G401 (cell line): Measurements from ENCODE around the gene XYLT1. TPM values are rescaled to one million over a fixed set of nuclear protein-coding genes. Genes with fewer than 3 reads are reported as not detected.
"Not testable (repeated sequence)": the region's sequence is repeated elsewhere in the genome, so short reads cannot be mapped to it uniquely, and the experiment has no call there.

Experiments
- DNase-seq: peaks from one replicate; pipeline ENCODE4 v3.0.0-alpha.2; 2015; ENCODE audit warnings: low spot score
- in situ Hi-C: cut with HindIII; loops from 2 replicates; pipeline ENCODE4 v1.10.0; 2016; ENCODE audit warnings: low sequenced_read_pairs, mixed read lengths
- total RNA-seq: library from RNA; depleted of rRNA; stranded (reverse); fragments of >200 nt; shearing (Covaris generic); gene quantifications from 2 replicates; pipeline ENCODE4 v1.2.3, GENCODE V29; 2014

The XYLT1 gene
- total RNA-seq, 1 experiment from 2014 or later: not detected

DNA sequence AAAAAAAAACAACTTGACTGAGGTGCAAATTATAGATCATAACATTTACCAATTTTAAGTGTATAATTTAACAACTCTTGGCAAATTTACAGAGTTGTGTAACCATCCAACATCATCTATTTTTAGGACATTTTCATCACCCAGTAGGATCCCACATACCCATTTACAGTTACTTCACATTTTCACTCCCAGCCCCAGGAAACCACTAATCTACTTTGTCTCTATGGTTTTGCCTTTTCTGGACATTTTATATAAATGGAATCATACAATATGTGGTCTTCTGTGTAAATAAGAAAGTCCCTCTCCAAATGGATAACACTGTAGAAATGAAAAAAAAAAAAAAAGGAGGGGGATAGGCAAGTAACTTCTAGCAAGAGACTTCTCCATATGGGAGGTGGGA lies 26.1 kb upstream of the XYLT1 start:
- no peak for DNase-seq
- in situ Hi-C loops: no loop called here

DNA sequence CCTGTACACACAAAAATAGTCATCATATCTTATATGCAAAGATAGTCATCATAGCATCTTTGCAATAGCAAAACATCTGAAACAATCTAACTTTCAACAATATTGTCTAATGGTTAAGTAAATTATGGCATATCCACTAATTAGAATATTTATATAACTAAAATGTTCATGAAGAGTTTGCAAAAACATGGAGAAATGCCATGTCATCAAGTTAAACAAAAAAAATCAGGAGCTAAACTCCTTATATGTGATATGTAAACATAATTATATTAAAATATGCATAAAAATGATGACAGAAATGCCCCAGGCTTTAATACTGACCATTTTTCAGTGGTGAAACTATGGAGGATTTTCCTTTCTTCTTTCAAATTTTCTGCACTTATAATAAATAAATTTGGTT lies 22.3 kb upstream of the XYLT1 start:
- no peak for DNase-seq
- in situ Hi-C loops: no loop called here

DNA sequence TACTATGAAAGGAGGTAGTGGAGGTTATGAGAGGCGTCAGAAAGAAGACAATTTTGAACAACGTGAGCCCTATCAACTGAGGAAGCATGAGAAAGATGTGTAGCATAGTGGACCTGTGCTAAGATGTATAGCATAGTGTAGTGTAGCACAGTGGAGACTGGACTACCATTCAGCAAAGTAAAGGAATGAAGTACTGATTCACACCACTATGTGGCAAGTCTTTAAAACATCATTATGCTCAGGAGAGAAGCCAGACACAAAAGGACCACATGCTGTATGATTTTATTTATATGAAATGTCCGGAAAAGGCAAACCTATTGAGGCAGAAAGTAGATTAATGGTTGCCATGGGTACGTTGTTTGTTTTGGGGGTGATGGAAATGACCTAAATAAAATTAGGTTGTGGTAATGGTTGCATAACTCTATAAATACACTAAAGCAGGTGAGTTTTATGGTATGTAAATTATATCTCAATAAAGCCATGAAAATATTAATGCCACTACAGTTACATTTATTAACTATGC lies 20.4 kb upstream of the XYLT1 start:
- in situ Hi-C loops: no loop called here

DNA sequence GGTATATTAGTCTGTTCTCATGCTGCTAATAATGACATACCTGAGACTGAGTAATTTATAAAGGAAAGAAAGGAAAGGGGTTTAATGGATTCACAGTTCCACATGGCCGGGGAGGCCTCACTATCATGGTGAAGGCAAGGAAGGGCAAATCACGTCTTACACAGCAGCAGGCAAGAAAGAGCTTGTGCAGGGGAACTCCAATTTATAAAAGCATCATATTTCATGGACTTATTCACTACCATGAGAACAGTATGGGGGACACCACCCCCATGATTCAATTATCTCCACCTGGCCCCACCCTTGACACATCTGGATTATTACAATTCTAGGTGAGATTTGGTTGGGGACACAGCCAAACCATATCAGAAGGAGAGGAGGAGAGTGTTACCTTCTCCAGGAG lies 17.7 kb upstream of the XYLT1 start:
- in situ Hi-C loops: no loop called here
- no peak for DNase-seq

More for the DNA sequence above, 20.4 kb upstream of the XYLT1 start:
- DNase-seq: no peak

DNA sequence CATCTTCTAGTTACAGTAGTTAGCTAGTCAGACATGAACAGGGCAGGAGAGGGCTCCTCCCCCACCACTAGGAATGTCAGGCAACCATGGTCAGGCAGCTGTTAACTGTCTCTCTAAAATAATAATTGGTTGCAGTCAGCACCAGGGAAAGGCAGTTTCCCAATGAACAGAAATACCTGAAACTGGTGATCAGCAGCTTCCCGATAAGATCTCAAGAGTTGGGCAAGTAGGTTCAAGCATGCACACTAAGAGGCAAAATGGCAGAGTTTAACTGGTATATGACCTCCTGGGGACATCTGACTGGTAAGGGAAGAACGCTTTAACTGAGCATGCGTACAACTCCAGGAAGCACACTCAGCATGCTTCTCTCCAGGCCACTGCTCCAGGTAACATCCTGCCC lies 12.6 kb upstream of the XYLT1 start:
- DNase-seq: no peak
- in situ Hi-C loops: no loop called here

DNA sequence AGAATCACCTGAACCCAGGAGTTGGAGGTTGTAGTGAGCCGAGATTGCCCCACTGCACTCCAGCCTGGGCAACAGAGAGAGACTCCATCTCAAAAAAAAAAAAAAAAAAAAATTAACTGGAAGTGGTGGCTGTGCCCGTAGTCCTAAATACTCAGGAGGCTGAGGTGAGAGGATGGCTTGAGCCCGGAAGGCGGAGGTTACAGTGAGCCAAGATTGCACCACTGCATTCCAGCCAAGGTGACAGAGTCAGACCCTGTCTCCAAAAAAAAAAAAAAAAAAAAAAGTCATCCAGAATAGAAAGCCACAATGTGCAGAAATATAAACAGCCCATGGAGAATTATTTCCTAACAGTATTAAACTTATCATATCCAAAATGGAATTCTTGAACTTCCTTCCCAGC lies 11.6 kb upstream of the XYLT1 start:
- in situ Hi-C loops: not testable (repeated sequence)

DNA sequence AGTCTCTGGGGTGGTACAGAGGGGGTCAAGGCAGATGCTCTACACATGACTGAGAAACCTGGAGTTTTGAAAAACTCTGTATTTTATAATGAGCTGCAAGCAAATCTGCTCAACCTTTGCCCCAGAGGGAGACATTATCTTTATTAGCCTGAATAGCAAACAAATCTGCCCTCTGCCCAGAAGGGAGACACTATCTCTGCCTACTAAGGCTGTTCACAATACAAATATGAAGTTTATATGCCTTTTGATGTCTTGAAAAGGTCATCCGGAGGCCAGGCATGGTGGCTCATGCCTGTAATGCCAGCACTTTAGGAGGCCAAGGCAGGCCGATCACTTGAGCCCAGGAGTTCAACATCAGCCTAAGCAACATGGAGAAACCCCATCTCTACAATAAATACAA lies 11.0 kb upstream of the XYLT1 start:
- DNase-seq: no peak
- in situ Hi-C loops: no loop called here

More for the DNA sequence above, 11.6 kb upstream of the XYLT1 start:
- DNase-seq: not testable (repeated sequence)

DNA sequence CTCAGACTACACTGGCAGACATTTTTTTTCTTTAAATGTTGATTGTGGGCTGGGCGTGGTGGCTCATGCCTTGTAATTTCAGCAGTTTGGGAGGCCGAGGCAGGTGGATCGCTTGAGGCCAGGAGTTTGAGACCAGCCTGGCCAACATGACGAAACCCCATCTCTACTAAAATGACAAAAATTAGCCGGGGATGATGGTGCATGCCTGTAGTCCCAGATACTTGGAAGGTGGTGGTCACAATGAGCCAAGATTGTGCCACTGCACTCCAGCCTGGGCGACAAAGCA lies 6.4 kb upstream of the XYLT1 start:
- DNase-seq, in situ Hi-C loops: not testable (repeated sequence)

DNA sequence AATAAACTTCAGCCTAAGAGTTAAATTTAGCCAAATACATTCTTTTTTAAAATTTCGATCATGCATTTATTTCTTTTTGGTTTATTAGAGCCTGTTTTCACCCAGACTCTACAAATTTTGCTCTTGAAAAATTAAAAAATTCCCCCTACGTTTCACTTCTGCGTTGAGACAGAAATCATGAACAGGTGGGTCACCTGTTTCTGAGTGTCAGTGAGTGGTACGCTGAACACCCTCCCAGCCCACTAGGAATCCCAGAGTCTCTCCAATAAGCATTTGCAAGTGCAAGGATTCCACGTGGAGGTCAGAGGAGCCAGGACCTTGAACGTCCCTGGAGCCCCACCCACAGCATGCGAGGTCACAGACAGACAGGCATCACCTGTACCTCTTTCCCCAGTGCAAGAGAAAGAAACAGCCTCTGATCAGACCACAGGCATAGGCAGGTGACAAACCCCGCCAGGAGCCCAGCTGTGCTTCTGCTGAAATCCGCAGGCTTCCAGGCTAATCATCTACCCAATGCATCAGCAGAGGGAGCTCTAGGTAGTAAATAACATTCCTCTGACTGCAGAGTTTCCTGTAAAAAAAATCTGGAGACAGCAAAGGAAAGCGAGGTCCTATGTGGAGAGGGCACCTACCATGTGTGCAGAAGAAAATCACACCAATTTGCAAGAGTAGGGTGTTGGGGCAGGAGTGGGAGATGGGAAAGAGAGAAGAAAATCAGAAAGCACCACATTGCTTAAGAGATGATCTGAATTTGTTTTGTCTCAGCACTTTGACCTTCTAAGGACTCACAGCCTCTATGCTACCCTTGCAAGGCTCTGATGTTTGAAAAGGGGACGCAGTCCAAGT lies 5.9 kb upstream of the XYLT1 start:
- in situ Hi-C loops: no loop called here
- peak; percentile 8 for DNase-seq

DNA sequence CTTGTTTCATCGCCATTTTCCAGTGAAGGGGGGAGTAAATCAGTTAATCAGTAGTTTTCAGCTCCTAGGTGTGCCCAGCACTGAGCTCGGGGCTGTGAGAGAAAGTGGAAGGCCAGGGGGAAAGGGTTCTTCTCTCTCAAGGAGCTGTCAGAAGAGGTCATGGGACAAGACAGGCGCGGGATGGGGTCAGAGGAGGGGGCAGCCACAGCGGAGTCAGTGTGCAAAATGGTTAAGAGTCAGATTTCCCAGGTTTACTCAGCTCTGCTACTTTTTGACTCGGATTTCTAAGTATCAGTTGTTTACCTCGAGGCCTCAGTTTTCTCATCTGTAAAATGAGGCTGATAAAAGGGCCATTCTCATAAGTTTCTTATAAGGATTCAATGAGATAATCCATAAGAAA lies 4.3 kb upstream of the XYLT1 start:
- no peak for DNase-seq
- in situ Hi-C loops: no loop called here

DNA sequence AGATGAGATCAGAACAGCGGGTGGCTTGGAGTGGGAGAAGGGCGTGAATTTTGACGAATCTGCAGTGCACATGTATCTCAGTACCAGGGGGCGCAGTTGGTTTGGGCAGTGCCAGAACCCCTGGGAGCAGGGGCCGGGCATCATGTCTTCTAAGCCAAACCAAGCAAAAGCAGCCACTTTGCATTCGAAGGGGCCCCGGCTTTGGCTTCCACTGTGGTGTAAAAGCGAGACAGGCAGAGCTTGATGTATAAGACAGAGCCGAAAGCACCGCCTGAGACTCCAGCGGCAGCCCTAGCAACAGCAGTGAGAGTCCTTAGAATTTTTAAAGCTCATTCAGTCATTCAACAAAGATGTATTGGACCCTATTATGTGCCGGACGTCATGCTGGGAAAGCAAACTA lies 3.8 kb upstream of the XYLT1 start:
- DNase-seq: no peak
- in situ Hi-C loops: no loop called here

DNA sequence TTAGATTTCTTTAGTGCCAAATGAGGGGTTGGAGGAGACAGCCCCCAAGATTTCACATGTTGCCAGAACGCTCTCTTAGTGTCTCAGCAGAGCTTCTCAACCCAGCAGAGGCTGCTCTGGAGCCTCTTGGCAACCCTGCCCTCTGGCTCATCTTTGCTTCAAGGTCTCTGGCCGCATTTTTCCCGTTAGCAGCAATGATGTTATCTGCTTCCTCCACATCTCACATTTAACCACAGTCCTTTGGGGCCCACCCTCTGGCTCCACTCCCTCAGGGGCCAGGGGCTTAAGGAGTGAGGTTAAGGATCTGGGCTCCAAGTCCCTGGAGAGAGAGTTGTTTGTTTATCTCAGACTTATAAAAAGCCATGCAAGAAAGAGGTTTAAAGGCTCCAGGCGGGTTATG lies 3.3 kb upstream of the XYLT1 start:
- in situ Hi-C loops: no loop called here
- DNase-seq: no peak

DNA sequence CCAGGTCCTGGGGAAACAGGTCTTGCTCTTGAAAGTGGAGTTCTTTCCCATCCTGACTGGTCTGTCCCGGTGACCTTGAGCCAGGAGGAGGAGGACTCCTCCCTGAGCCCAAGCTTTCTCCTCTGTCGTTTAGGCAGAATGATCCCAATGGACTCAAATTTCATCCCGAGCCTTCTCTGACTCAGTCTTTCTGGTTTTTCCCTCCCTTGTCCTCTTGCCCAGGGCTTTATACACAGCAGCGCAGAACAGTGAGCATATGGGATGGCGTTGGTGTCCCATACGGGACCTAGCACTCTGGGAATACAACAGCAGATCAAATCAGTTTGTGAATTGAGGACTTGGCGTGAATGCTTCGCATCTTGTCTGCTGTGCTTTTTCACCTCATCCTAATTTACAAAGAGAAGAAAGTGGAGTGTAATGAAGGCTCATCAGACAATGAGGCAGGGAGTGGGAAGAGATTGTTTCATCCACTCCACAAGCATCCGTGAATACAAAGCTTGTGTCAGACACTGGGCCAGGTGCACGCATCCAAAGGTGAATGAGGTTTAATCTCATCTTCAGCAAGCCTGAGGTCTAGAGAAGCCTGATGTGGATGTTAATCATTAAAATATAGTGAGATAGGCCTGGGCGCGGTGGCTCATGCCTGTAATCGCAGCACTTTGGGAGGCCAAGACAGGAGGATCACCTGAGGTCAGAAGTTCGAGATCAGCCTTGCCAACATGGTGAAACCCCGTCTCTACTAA lies 1.1 kb upstream of the XYLT1 start:
- no peak for DNase-seq
- in situ Hi-C loops: no loop called here

DNA sequence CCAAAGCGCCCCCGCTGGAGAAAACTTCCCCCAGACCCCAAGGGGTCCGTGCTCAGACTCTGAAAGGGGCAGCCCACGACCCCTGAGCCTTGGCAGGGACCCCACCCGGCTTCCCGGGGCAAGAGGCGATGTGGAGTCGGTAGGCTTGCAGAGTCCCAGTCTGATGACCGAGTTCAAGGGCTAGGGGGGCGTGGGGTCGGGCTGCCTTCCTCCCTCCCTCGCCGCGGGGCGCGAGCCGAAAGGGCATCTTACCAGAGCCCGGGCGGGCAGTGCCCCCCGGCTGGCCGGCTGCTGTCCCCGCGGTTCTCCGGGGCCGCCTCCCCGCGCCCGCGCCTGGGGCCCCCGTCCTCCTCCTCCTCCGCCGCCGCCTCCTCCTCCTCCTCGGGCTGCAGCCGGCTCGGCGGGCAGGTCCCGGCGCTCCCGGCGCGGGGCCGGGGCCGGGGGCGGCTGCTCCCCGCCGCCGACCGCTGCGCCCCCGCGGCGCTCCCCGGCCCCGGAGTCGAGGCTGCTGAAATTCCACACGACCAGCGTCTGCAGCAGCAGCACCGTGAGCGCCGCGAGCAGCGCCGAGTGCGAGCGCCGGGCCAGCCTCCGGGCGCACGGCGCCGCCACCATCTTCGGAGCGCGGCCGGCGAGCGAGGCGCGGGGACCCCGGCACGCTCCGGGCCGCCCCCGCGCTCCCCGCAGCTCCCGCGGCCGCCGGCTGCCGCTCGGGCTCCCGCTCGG lies 415 bp downstream of the XYLT1 start:
- DNase-seq: no peak
- in situ Hi-C loops: no loop called here

DNA sequence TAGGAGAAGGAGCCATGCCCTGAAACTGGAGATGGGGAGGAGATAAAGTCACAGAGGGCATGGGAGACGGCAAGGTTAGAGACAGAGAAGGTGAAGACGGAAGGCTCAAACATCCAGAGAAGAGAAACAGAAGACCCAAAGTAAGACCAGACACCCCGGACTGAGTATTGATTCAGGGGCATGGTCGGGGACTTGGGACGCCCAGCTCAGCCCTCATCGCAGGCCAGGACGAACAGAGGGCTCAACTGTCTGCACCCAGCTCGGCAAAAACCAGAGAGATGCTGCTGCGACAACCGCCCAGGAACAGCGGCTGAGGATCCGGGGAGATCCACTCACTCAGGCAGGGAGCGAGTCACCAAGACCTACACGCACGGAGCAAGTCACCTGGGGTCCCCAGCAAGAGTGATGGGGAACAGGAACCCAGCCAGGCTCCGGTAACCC lies 999 bp downstream of the XYLT1 start:
- DNase-seq: no peak
- in situ Hi-C loops: no loop called here

DNA sequence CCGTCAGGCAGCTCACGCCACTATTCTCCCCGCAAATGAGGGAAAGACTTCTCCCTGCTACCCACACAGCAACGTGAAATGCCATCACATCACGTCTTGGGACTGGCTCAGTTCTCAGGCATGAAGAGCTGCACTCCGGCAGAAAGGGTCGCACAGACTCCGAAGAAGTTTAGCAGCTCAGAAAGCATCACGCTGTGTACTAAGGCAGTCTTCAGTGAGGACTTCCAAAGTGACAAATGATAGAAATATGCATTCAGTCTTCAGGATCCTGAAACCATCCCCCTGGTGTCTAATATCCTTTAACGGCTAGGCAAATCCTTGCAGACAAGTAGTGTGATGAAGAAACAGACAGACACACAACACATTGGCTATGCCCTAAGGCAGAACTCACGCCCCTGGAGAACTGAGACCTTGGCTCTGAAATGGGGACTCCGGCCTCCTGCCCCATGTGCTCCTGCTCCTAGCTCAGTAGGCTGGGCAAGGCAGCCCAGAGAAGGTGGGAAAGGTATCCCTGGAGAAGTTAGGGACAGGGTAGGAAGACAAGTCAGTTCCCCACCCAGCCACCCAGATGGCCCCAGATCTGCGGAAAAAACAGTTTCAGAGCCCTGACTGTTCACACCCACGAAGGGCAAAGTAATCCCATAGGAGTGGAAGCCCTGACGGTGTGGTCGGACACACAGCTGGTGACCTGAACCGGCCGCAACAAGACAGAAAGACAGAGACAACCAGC lies 1.6 kb downstream of the XYLT1 start:
- in situ Hi-C loops: no loop called here

DNA sequence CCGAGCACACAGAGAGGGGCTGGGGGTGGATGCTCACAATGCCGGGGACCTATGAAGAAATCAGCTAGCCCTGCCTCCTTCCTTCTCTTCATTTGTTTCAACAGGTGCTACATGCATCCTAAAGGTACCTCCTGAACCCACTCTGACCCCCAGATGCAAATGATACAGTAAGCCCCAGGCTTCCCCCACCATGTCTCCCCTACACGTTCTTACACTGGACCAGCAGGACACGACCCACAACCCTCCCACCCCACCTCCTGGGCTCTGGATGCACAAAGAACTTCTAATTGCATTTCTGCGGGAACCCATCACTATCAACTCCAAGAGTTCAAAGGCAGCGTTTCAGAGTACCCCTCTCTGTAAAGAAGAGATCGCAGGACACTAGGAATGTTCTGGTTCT lies 2.1 kb downstream of the XYLT1 start:
- in situ Hi-C loops: no loop called here
- no peak for DNase-seq

More for the DNA sequence above, 1.6 kb downstream of the XYLT1 start:
- DNase-seq: no peak

DNA sequence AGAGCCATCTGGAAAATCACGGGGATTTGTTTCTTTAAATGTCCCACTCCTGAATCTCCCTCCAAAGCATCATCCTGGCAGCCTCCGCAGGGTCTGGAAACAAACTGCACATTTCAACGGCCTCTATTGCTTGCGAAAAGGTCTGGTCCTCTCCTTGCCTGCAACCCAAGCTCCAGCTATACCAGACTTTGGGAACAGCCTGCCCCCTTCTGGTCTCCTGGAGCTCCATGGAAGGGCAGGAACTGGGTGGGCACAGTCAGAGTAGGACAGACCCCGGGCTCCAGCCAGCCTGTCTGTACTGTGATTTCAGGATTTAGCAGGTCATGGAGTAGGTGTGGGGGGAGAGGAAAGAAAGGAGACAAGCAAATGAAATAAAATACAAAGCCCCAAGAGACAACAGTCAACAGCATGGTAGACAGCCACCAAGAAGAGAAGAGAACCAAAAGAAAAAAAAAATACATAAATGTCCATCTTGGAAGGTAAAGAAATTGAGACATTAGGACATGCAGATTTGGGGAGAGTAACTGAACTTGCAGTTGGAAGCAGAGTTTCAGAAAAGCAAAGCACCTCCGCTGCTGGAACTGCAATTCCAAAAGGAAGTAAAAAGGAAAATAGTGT lies 2.7 kb downstream of the XYLT1 start:
- in situ Hi-C loops: no loop called here
- peak; percentile 21 for DNase-seq

DNA sequence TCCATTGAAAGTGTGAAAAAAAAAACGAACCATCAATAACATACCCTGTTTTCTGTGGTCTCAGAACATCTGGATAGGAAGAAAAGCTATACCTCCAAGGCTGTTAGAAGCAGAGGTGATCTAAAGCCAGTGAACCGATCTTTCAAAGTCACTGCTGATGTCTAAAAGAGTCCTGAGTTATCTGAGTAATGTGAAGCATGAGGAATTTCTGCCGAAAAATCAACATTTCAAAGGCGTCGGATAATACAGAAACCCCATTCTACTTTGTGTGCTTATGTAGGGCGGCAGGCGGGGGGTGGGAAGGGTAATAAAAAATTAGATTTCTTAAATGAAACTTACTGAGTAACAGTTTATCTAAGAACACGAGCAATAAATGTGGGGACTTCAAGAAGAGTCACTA lies 3.9 kb downstream of the XYLT1 start:
- in situ Hi-C loops: no loop called here
- DNase-seq: no peak
